ENCODE measurements around the gene RGS19. TPM values are rescaled to one million over a fixed set of nuclear protein-coding genes. Genes with fewer than 3 reads are reported as not detected.
"Not testable (repeated sequence)": the region's sequence is repeated elsewhere in the genome, so short reads cannot be mapped to it uniquely, and the experiment has no call there.

Gene RGS19, protein sequence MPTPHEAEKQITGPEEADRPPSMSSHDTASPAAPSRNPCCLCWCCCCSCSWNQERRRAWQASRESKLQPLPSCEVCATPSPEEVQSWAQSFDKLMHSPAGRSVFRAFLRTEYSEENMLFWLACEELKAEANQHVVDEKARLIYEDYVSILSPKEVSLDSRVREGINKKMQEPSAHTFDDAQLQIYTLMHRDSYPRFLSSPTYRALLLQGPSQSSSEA
- 1 to 10 TPM; 3.9 to 9.1 (median 6.9) TPM for polyA plus RNA-seq (ENCODE audit: insufficient read length in 4 of 4)

DNA sequence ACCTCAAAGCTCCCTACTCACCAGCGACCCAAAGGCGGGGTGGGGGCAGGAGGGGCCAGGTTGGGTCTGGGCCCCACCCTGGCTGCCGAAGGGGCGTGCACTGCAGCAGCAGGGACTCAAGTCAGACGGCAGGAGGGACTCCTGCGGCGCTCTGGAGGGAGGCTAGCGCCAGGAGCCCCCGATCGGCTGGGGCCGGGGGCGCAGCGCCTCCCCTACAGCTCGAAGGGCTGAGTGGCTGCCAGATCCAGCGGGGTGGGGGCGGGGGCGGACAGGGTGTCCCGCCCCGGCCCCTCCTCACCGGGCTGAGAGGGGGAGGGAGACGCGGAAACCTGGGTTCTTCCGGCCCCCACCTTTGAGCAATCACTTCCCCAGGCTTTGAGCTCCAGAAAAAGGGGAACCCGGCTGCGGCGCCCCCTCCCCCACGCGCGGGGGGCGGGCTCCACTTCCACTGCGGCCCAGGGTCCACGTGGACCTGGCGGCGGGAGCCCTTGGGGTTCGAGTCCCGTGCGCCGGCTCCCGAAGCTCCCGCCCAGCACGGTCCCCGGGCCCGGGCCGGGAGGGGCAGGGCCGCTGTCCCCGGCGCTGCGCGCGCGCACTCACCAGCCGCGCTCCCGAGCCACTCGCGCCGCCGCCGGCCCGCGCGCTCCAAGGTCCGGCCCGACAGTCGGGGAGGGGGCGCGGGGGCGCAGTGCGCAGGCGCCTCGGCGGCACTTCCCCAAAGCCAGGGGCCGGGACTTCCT lies at the start of gene RGS19:
RGS19 (minus strand) TSS at position 246 of the 740 bp plus-strand sequence. CDS start 2,632 bp downstream, outside the sequence.
- DNase-seq (ENCODE audit: low read depth in 4 of 4, low spot score in 3 of 4): no peak

DNA sequence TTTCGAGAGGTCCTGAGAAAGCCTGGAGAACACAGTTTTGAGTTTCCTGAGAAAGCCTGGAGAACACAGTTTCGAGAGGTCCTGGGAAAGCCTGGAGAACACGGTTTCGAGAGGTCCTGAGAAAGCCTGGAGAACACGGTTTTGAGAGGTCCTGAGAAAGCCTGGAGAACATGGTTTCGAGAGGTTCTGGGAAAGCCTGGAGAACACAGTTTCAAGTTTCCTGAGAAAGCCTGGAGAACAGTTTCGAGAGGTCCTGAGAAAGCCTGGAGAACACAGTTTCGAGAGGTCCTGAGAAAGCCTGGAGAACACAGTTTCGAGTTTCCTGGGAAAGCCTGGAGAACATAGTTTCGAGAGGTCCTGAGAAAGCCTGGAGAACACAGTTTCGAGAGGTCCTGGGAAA lies 44.2 kb upstream of the RGS19 start:
- DNase-seq (ENCODE audit: low read depth in 4 of 4, low spot score in 3 of 4): not testable (repeated sequence)

DNA sequence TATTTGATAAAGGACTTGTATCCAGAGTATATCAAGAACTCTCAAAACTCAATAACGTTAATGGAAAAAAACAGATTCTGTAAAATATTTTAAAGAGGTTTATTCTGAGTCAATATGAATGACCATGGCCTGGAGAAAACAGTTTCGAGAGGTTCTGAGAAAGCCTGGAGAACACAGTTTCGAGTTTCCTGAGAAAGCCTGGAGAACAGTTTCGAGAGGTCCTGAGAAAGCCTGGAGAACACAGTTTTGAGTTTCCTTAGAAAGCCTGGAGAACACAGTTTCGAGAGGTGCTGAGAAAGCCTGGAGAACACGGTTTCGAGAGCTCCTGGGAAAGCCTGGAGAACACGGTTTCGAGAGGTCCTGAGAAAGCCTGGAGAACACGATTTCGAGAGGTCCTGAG lies 43.6 kb upstream of the RGS19 start:
- not testable (repeated sequence) for DNase-seq (ENCODE audit: low read depth in 4 of 4, low spot score in 3 of 4)

DNA sequence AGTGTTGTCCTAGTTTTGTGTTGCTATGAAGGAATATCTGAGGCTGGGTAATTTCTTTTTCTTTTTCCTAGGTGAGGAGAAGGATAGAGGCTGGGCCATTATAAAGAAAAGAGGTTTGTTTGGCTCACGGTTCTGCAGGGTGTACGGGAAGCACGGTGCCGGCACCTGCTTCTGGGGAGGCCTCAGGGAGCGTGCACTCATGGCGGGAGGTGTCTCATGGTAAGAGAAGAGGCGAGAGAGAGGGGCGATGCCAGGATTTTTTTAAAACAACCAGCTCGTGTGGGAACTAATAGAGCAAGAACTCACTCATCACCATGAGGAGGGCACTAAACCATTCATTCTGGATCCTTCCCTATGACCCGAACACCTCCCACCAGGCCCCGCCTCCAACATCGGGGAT lies 42.3 kb upstream of the RGS19 start:
- no peak for DNase-seq (ENCODE audit: low read depth in 4 of 4, low spot score in 3 of 4)

DNA sequence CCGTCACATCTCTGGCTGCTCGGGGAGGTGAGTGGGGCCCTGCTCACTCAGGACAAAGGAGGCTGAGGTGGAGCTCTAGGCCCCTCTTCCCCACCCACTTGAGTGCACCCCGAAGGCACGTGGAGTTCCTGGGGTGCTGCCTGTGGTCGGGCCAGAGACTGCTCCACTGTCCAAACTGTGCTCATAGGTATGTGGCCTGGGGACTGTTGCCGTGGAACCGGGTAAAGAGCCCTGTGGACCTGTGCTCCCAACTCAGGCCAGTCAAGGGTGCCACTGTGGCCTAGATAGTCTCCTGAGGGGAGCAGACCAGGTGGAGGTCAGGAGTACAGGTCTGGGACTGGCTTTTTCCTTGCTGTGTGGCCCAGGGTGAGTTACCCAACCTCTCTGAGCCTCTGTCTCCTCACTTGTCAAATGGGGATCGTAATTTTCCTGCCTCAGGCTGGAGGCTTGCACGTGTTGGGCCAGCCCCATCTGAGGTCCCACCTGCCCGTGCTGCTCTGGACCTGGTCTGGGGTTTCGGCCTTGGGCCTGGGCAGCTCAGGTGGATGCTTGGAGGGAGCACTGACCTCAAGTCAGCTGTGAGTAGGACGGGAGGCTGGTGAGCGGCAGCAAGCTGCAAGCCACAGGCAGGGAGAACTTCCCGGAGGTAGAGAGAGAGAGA lies 40.5 kb upstream of the RGS19 start:
- DNase-seq (ENCODE audit: low read depth in 4 of 4, low spot score in 3 of 4): no peak

DNA sequence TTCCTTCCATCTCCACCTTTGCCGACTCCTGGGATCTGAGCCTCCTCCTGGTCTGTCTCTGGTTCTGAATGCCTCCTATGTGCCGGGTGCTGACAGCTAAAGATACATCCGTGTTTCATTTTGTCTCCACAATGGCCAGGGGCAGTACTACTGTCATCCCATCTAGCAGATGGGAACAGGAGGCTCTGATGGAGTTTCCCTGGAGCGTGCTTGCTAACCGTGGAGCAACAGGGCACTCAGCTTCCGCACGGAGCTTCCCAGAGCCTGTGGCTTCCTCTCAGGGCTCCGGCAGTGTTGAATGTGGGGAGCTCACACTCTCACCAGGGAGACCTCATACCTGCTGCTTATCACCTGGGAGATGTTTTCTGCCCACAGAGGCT lies 40.0 kb upstream of the RGS19 start:
- no peak for DNase-seq (ENCODE audit: low read depth in 4 of 4, low spot score in 3 of 4)

DNA sequence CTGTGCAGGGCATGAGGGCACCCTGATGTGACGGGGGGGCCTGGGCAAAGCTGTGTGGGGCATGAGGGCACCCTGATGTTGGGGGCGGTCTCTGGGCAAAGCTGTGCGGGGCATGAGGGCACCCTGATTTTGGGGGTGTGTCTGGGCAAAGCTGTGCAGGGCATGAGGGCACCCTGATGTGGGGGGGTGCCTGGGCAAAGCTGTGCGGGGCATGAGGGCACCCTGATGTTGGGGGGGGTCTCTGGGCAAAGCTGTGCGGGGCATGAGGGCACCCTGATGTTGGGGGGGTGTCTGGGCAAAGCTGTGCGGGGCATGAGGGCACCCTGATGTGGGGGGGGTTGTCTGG lies 38.1 kb upstream of the RGS19 start:
- not testable (repeated sequence) for DNase-seq (ENCODE audit: low read depth in 4 of 4, low spot score in 3 of 4)

DNA sequence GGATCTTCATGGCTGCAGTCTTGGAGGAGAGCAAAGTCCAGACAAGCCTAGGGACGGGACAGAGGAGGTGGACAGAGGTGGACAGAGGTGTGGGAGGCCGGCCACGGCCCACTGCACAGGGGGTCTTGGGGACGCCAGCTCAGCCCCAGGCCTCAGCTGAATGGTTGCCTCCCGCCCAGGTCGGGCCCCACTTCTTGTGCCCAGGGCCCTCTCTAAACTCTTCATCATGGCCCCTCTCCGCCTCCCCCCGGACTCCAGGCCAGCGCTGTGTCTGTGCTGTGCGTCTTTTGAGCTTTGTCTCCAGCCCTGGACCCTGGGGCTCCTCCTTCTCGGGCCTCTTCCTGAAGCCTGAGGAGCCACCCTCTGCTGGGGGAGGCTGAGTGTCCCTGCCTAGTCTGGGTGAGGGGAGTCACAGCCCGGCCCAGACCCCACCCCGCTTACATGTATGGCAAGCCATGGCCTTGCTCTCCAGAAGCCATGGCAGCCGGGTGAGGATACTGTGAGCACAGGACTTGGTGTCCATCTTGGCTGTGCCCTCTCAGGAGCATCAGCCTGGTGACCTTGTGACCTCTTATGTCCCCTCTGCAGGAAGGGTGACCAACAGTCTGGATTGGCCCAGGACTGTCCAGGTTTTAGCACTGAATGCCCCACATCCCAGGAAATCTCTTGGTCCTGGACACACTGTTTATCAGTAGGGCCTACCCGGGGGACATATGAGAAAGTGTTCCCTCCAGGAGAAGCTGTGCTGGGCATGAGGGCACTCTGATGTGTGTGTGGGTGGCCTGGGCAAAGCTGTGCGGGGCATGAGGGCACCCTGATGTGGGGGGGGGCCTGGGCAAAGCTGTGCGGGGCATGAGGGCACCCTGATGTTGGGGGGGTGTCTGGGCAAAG lies 37.5 kb upstream of the RGS19 start:
- DNase-seq (ENCODE audit: low read depth in 4 of 4, low spot score in 3 of 4): no peak

DNA sequence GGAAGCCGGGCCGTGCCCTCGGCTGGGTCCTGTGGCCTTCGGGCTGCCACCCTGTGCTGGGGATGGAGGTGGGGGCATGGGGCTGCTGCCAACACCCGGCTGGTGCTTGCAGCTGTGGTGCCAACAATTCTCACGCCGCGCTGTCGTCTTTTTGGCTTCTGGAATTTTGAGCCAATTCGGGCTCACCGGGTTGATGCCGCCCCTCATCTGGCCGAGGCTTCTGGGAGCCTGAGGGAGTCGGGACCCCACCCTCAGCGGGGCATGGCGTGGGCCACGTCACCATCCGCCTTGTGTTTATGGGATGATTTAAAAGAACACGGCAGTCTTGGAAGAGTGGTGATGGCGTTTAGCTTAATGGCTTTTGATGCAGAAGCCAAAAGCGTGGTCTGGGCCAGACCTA lies 36.7 kb upstream of the RGS19 start:
- DNase-seq (ENCODE audit: low read depth in 4 of 4, low spot score in 3 of 4): no peak

DNA sequence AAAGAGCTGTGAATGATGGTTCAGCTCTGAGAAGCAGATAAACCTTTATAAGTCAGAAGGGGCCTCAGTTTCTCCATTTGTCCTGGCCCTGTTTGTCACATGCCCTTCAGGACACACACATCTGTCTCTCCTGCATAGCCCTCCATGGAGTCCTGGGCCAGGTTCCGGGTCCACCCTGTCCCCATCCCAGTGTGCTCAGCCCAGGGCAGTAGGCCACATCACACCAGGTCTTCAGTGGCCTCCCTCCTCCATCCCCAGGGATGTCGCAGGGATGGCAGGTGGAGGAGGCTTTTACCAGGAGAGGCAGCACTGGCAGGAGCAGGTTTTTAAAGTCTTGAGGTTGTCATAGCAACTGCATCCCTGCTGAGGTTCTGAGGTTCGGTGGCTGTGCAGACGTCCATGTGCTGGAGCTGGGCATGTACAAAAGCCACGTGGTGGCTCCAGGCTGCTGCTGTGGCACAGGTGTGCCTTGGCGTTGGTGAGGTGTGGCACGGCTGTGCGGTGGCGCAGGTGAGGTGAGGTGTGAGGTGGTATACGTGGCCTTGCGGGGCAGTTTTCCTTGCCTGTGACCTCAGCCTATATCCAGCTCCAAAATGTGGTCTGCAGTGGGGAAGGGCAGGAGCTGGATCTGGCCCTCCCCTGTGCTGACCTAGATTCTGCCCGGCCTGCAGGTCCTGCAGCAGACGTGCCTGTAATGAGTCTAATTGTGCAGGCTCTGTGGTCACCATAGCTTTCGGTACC lies 36.0 kb upstream of the RGS19 start:
- no peak for DNase-seq (ENCODE audit: low read depth in 4 of 4, low spot score in 3 of 4)

DNA sequence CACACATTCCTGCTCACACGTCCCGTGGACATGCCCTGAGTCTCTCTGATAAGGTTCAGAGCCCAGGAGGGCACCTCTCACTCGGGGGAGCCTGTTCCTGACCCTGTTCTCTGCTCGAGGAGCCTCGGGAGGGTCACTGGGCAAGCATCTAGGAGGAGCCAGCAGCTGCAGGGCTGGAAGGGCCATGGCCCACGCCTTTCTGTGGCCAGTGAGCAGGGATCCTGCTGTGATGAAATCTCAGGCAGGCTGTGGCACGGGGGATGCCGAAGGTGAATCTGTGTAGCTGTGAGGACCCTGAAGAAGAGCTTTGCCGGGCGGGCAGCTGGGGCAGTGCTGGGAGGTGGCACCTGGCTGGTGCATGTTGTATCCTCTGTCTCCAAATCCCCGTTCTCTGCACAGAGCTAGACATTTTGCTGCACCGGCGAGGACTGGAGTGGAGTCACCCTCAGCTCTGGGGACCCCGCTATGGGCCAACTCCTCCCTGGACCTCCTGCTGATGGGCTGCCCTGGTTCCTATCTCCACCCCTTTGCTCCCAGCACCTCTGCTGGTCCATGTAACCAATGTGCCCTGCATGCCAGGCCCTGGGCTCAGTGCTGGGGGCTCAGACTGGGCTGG lies 35.1 kb upstream of the RGS19 start:
- DNase-seq (ENCODE audit: low read depth in 4 of 4, low spot score in 3 of 4): no peak

DNA sequence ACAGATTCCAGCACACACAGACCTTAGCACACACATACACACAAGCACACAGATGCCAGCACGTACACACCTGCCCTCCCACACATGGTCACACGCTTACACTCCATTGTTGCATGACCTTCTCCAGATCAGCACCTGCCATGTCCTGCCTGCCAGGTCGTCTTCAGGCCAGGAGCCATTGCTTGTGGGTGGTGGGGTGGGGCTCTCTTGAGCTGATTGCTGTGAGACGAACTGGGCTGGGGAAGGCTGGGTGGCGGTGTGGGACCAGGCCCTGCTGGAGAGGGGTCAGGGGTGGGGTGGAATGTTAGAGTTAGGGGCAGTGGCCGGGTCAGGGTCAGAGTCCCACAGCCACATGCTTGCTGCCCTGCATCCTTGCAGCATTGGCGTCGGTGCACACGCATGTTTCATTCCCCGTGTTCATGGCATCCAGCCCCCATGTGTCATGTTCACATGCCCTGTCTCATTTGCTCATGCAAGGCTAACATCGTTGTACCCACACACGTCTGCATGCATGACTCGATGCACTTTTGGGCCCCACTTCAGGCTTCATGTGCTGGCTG lies 34.6 kb upstream of the RGS19 start:
- DNase-seq (ENCODE audit: low read depth in 4 of 4, low spot score in 3 of 4): no peak

DNA sequence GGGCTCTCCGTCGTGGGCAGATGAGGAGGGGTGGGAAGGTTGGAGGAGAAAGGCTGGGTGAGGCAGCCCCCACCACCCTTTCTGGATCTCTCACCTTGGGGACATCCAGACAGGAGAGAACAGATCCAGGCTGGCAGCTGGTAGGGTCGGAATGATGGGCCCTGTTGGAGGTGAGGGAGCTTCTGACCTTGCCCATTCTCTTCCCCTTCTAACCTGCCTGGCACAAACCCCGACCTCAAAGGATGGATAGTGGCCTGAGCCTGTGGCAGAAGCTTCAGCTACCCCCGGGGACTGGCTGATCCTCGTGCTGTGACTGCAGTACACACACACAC lies 34.1 kb upstream of the RGS19 start:
- DNase-seq (ENCODE audit: low read depth in 4 of 4, low spot score in 3 of 4): no peak

DNA sequence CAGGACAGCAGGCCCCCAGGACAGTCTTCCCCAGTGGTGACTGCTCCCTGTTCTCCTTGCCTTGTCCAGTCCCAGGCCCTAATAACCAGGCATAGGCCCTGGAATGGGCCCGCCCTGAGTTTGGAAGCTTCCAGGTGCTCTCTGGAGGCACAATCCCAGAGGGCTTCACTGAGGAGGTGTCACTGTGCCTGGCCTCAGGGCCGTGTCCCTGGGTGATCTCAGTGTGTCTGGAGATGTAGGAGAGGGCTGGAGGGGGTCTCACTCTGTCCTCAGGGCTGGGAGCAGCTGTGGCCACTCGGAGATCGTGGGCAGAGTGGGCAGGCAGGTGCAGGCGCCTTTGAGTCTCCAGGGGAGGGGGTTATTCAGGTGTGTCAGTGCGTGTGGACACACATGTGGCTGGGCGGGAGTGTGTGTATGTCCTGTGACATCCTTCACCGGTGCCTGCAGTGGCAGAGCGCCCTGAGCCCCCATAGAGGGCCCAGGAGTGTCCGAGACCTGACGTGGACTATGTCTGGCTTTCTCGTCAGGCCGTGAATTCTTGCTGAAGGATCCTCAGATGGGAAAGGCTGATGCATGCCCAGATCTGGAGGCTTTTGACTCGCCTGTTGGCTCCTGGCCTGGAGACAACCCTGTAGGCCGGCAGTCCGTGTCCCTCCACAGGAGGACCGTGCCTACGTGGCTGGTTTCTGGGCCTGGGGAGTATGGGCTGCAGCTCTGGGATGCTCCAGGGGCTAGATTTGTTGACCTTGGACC lies 33.5 kb upstream of the RGS19 start:
- no peak for DNase-seq (ENCODE audit: low read depth in 4 of 4, low spot score in 3 of 4)

DNA sequence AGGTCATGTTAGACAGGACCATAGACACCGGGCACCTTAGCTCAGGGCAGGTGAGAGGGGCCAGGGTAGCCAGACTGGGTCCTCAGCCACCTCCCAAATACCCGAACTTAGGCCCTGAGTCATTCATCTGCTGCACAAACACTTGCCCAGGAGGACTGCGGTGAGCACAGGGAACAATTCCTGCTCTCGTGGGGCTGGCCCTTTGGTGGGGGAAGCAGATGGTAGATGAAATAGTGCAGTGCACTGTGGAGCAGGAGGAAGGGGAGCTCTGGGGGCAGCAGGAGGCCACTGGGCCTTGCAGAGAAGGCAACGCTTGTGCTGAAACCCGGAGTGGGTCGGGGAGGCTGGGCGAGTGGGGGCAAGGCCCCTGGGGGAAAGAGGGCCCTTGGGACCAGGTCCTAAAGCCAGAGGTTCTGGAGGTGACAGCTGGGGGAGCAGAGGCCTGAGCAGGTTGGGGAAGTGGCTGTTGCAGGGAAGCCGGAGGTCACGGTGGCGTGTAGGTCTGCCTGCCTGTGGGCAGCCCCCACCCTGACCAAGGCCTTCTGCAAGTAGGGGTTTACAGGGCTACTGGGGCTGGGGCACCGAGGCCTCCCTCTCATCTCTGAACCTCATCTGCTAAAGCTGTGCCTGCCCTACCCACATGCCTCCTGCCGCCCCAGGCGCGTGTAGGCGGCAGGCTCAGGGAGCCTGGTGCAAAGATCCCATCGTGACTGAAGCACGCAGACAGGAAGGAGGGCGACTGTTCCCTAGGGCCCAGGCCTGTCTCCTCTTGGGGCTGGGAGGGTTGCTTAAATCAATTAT lies 32.7 kb upstream of the RGS19 start:
- DNase-seq (ENCODE audit: low read depth in 4 of 4, low spot score in 3 of 4): no peak

DNA sequence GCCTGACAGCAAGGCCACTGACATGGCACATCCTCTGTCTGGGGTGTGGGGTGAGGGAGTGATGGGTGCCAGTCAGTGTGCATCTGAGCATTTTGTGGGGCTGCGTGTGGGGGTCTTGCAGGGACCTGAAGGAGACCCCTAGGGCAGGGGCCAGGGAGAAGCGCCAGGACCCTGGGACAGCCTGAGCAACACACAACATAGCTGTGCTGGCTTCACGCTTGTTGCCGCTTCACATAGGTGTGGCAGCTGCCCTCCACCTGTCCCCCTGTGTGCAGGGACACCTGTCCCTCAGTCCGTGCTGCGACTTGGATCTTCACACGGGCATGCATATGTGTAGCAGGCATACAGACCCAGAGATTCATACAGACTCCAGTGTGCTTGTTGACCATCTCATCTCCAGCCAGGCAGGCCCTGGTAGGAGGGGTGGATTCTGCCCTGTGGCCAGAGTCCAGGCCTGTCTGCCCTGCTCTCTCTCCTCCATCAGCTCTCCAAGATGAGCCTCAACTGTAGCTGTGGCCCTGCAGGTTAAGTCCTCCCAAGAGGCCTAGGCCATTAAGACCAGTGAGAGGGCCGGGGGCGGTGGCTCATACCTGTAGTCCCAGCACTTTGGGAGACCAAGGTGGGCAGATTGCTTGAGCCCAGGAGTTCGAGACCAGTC lies 31.2 kb upstream of the RGS19 start:
- DNase-seq (ENCODE audit: low read depth in 4 of 4, low spot score in 3 of 4): no peak

DNA sequence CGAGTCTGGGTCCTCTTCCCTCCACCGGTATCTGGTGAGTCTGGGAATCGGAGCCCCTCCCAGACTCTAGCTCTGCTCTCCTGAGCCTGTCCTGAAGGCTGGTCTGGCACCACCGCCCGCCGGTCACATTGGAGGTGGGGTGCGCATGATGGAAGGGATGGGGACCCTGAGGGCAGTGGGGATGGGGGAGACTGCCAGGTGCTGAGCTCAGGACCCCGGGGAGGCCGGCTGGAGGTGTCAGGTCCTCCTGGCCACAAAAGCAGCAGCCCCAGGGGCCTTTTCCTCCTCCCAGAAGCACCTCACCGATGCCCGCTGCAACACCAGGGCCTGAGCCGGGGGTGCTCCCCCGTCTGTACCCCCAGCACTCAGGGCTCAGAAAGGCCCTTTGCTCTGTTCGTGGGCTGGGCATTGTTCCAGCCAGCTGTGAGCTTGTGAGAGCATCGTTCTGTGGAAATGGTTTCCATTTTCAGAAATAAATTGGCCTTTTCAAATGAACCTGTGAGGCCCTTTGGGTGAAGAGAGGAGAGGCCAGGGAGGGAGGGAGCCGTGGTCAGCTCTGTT lies 30.6 kb upstream of the RGS19 start:
- no peak for DNase-seq (ENCODE audit: low read depth in 4 of 4, low spot score in 3 of 4)
